Fibroblast of pulmonary artery (primary cell): Measurements from ENCODE around the gene PAX3.
A peak's percentile ranks its signal among the peaks of the same experiment; 100 is the strongest.

Experiments used
- DNase-seq: peaks from one replicate; pipeline ENCODE4 v3.0.0-alpha.2; 2010; ENCODE audit warnings: low read depth
- H3K4me3 ChIP-seq: replicated peaks from 2 replicates; pipeline ENCODE4 v1.5.1; 2011; ENCODE audit warnings: low read depth, mild to moderate bottlenecking, control low read depth, low read length, moderate library complexity
- TF ChIP-seq, protein P1 (sequence below): IDR thresholded peaks from 2 replicates; pipeline ENCODE4 v1.5.1; 2011; ENCODE audit warnings: mild to moderate bottlenecking, control low read depth, low read length, inconsistent platforms; ENCODE audit errors: missing control alignments

Gene PAX3

DNA sequence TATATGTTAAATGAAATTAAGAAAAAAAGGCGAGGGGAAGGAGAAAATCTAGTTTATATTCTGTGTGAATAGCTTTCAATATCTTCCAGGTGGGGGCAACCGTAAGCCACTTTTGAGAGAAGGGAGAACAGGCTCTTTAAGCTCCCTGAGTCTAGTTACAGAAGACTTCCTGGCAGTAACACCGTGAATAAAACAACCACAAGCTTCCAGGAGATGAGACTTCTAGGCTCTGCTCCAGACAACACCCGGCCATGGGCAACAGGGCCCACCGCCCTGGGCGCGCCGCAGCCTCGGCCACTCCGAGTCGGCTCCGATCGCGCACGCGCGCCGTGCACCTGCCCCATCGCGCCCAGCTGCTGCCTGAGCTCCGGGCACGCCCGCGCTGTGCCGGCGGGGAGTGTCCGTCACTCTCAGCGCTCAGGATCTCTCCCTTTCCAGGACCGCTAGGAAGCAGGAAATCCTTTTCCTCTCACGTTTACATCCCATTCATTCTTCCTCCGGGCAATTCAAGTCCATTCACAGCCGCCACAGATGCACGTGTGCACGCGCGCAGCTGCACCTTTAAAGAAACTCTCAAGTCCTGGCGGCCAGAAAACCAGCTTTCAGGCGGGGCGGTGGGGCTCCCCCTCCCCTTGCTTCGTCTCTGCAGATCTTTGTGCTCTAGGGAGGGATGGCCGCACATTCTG is 19.4 kb upstream of the PAX3 start:
- H3K4me3 ChIP-seq: peak overlapping the region; percentile 51
- TF ChIP-seq, protein P1, sequence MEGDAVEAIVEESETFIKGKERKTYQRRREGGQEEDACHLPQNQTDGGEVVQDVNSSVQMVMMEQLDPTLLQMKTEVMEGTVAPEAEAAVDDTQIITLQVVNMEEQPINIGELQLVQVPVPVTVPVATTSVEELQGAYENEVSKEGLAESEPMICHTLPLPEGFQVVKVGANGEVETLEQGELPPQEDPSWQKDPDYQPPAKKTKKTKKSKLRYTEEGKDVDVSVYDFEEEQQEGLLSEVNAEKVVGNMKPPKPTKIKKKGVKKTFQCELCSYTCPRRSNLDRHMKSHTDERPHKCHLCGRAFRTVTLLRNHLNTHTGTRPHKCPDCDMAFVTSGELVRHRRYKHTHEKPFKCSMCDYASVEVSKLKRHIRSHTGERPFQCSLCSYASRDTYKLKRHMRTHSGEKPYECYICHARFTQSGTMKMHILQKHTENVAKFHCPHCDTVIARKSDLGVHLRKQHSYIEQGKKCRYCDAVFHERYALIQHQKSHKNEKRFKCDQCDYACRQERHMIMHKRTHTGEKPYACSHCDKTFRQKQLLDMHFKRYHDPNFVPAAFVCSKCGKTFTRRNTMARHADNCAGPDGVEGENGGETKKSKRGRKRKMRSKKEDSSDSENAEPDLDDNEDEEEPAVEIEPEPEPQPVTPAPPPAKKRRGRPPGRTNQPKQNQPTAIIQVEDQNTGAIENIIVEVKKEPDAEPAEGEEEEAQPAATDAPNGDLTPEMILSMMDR: peak; percentile 54
- DNase-seq: peak; percentile 82

DNA sequence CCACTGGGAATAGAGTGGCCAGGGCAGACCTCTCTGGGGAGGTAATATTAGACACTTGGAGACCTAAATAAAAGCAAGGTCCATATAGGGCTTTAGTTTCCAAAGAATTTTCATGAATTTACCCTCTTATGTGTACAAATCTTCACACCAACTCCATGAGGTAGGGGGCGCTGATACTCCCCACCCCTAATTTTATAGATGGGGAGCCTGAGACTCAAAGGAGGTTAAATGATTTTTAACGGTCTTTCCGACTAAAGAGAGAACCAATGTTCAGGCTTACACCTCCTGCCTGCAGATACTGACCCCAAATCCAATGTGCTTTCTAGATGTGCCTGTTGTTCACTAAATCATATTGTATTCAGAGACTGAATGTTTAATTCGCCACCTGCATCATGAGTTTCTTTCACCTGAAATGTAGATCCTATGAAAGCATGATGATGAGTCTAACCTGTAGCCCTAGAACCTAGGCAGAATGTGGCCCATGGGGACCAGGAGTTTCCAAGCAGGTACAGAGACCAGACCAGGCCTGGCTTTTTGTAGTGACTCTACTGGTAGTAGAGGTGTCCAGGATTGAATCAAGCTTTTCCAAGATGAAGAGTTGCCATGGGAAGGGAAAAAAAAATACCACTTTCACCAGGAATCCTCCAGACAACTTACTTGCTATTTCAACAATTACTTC is 16.8 kb upstream of the PAX3 start:
- DNase-seq: no peak
- TF ChIP-seq, protein P1: peak; percentile 12
- no peak overlapping the region for H3K4me3 ChIP-seq

DNA sequence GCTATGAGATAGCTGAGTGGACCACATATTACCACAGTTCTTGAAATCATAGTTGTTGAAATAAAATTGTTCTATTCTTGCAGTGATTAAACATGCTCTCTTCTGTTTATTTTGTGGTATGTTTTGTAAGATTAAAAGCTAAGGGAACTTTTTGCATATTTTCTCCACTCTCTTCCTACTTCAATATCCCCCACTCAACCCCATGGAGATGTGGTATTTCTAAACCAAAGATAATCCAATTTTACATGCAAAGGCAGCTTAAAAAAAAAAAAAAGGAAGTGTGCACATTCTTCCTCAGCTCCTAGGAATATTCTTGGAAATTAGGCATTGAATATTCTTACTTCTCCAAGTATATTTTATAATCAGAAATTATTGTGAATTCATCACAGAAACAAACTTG is 15.0 kb upstream of the PAX3 start:
- TF ChIP-seq, protein P1: no peak
- no peak for DNase-seq
- H3K4me3 ChIP-seq: no peak overlapping the region

DNA sequence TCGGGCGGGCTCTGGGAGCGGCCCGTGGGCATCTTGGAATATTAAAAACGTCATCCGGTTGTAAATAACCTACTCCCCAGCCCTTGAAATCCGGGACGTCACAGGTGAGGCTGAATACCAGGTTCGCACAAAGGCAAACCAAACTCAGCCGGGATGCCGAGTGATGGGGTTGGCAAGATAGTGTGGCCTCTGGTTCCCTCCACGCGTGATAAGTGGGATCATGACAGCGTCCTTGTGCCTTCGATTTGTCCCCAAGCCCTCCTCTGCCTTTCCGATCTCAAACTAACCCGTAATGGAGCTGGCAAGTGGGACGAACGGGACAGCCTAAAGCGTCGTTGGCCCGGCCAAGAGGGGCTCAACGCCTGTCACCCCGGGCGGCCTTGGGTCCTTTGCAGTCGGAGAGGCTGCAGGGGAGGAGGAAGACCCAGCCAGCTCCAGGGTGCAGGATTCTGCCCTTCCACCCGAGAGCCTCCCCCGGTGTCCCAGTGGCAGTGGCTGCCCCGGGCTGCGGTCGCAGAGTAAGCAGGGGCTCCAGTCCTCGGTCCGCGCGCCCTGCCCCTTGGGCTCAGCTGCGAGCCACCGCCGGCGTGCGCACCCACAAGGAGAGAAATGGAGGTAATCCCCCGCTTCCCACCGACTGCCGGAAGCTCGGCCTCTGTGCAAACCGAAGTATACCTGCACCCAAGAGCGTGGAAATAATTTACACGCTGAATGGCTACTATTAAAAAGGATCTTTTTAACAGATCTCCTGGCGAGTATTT is 13.4 kb upstream of the PAX3 start:
- TF ChIP-seq, protein P1: no peak
- H3K4me3 ChIP-seq: no peak overlapping the region
- no peak for DNase-seq

DNA sequence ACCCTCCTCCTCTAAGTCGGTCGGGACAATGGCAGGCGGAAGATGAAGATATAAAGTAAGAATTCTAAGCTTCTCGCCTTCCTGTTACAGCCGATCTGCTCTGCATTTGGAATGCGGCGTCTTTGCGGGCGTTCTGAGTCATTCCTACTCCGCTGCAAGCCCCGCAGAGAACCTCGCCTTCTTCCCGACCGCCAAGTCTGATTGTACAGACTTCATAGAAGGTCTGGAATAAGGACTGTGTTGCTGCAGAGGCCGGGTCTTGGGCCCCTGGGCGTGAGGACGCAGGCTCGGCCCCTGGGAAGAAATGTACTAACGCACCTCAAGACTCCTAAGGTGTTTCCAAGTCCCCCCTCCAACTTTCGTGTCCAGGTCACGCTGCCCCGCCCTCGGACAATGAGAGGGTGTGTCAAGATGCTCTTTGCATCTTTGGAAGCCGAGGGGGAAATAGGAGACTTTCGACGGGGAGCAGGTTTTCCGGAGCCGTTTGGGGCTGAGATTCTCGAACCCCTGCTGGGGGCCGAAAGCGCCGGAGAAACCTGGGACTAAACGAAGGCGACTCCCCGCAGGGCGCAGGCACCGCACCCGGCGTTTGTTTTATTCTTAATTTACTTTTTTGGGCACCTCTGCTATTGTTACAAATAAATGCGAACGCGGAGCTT is 12.7 kb upstream of the PAX3 start:
- TF ChIP-seq, protein P1: no peak
- DNase-seq: no peak
- H3K4me3 ChIP-seq: no peak overlapping the region

DNA sequence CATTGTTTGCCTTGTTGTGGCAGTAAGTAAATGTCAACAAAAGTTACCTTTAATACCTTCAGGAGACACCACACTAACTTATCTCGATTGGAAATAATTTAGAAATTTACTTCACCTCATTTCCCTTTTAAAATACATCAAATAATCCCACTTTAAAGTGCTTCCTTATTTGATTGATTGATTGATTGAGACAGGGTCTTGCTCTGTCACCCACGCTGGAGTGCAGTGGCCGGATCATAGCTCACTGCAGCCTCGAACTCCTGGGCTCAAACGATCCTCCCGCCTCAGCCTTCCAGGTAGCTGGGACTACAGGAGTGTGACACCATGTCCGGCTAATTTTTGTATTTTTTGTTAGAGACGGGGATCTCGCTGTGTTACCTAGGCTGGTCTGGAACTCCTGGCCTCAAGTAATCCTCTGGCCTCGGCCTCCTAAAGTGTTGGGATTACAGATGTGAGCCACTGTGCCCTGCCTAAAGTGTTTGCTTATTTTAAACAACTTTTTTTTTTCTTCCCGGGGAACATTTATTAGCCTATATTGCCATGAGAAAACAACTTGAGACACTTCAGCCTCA is 12.0 kb upstream of the PAX3 start:
- no peak overlapping the region for H3K4me3 ChIP-seq
- DNase-seq: no peak
- TF ChIP-seq, protein P1: no peak
